ENCODE data around the gene PA2G4. TPM values are rescaled to one million over a fixed set of nuclear protein-coding genes. Genes with fewer than 3 reads are reported as not detected.

PA2G4 gene
- total and polyA plus RNA-seq, 10 of the 15 experiments (the other 5 are each of a cell fraction or from before 2014, with no cell fraction given): 148 to 514 (median 406) TPM

- TF ChIP-seq PRDM15 (CRISPR knock-in tag; IDR thresholded peaks at IDR 0.05) (no peak), TBL1XR1 (IDR thresholded peaks at IDR 0.05; ENCODE audit: low read depth, low read length) (peak; percentile 69), MXI1 (IDR thresholded peaks at IDR 0.05; ENCODE audit: low read depth, low read length) (no peak), MTA2 (IDR thresholded peaks at IDR 0.05; ENCODE audit: low read depth) (no peak), PAX8 (IDR thresholded peaks at IDR 0.05) (no peak), NFXL1 (IDR thresholded peaks at IDR 0.05; ENCODE audit: borderline replicate concordance) (no peak), MYC (IDR thresholded peaks at IDR 0.05; ENCODE audit: insufficient read depth, insufficient read length, insufficient replicate concordance, low read length, severe bottlenecking) (no peak), IRF4 (IDR thresholded peaks at IDR 0.05; ENCODE audit: low read depth, low read length) (no peak), SUZ12 (IDR thresholded peaks at IDR 0.05; ENCODE audit: unreplicated experiment) (no peak), MEF2A (IDR thresholded peaks at IDR 0.05; ENCODE audit: insufficient read depth, low read depth, low read length) (no peak), ZNF592 (IDR thresholded peaks at IDR 0.05) (no peak), ASH2L (IDR thresholded peaks at IDR 0.05; ENCODE audit: borderline replicate concordance, low read depth) (no peak), ELK1 (IDR thresholded peaks at IDR 0.05; ENCODE audit: low read depth, low read length) (no peak), YY1 (IDR thresholded peaks at IDR 0.05; ENCODE audit: low read depth, low read length) (no peak; the same call in 1 of the 2 replicates), EED (IDR thresholded peaks at IDR 0.05; ENCODE audit: low read depth) (peak; percentile 20; the same call in 1 of the 2 replicates), IKZF1 (conservative IDR thresholded peaks at IDR 0.05) (peak; percentile 10), RUNX3 (IDR thresholded peaks at IDR 0.05; ENCODE audit: low read length) (peak; percentile 33), SMAD5 (IDR thresholded peaks at IDR 0.05; ENCODE audit: low read depth) (no peak)
Observed at GRCh38 chr12:56157201-56158028, 53.1 kb downstream of the PA2G4 start (continued).
